HEK293 (cell line): ENCODE results near the gene CIITA.

Experiments
- CTCF ChIA-PET: fragments of 350-600 bp; formaldehyde crosslinking; extraction: SDS; loops from one replicate; lab custom pipeline; 2021; ENCODE audit warnings: antibody characterized with exemption; lab: Yijun Ruan, JAX
- POLR2A ChIA-PET: fragments of 300-600 bp; formaldehyde crosslinking; extraction: SDS; loops from one replicate; lab custom pipeline; 2020; ENCODE audit warnings: antibody characterized with exemption, inconsistent platforms; lab: Yijun Ruan, JAX
- H3K27ac ChIP-seq: fragments of 200-500 bp; sonication (Bioruptor generic); 2 replicates; pipeline ENCODE4 v1.5.1; 2014; ENCODE audit warnings: low read depth, low read length, control low read depth, inconsistent platforms; ENCODE audit errors: extremely low read depth
- H3K36me3 ChIP-seq, 2 experiments: fragments of 200-500 bp in 1 of 2; sonication (Bioruptor generic) in 1 of 2; 1 replicate in 1 of 2; 2 replicates in 1 of 2; pipeline ENCODE4 v1.5.1; 2014 to 2017; ENCODE audit warnings: inconsistent platforms in 2 of 2, low read length in 2 of 2; ENCODE audit not compliant: control insufficient read depth in 2 of 2, insufficient read depth in 1 of 2
- H3K4me1 ChIP-seq: fragments of 200-500 bp; sonication (Bioruptor generic); 2 replicates; pipeline ENCODE4 v1.5.1; 2014; ENCODE audit warnings: mild to moderate bottlenecking, low read length, inconsistent platforms; ENCODE audit not compliant: control insufficient read depth, insufficient read depth
- H3K4me3 ChIP-seq: 2 replicates; pipeline ENCODE4 v1.5.1; 2011; ENCODE audit warnings: low read depth, mild to moderate bottlenecking, control low read depth, low read length, moderate library complexity
- H3K9me3 ChIP-seq: fragments of 200-500 bp; sonication (Bioruptor generic); 2 replicates; pipeline ENCODE4 v1.5.1; 2014; ENCODE audit warnings: low read depth, low read length, inconsistent platforms; ENCODE audit not compliant: control insufficient read depth, insufficient read depth
- GLI4 ChIP-seq: fragments of 450-650 bp; formaldehyde crosslinking; IDR thresholded peaks from 2 replicates; pipeline ENCODE4 v1.5.1; 2016; ENCODE audit warnings: missing biosample characterization, missing genetic modification characterization
- HOXA7 ChIP-seq: sonication (generic); formaldehyde crosslinking; IDR thresholded peaks from 2 replicates; pipeline ENCODE4 v1.8.1; 2022; ENCODE audit warnings: missing genetic modification reagents, borderline replicate concordance
- KLF9 ChIP-seq: fragments of 450-650 bp; formaldehyde crosslinking; IDR thresholded peaks from 2 replicates; pipeline ENCODE4 v1.5.1; 2016; ENCODE audit warnings: missing biosample characterization, missing genetic modification characterization, low read depth
- PATZ1 ChIP-seq: fragments of 450-650 bp; formaldehyde crosslinking; IDR thresholded peaks from 2 replicates; pipeline ENCODE4 v1.5.1; 2016; ENCODE audit warnings: missing biosample characterization, missing genetic modification characterization
- SP2 ChIP-seq: fragments of 450-650 bp; formaldehyde crosslinking; IDR thresholded peaks from 2 replicates; pipeline ENCODE4 v1.5.1; 2016; ENCODE audit warnings: missing biosample characterization, missing genetic modification characterization
- ZFP37 ChIP-seq: fragments of 450-650 bp; formaldehyde crosslinking; IDR thresholded peaks from 2 replicates; pipeline ENCODE4 v1.5.1; 2016; ENCODE audit warnings: missing biosample characterization, missing genetic modification characterization
- ZNF121 ChIP-seq: fragments of 450-650 bp; formaldehyde crosslinking; IDR thresholded peaks from 2 replicates; pipeline ENCODE4 v1.5.1; 2016; ENCODE audit warnings: missing biosample characterization, missing genetic modification characterization
- ZNF140 ChIP-seq: fragments of 450-650 bp; formaldehyde crosslinking; IDR thresholded peaks from 2 replicates; pipeline ENCODE4 v1.5.1; 2016; ENCODE audit warnings: missing biosample characterization, missing genetic modification characterization
- ZNF174 ChIP-seq: fragments of 450-650 bp; formaldehyde crosslinking; IDR thresholded peaks from 2 replicates; pipeline ENCODE4 v1.5.0; 2017; ENCODE audit warnings: missing biosample characterization, mild to moderate bottlenecking, missing genetic modification characterization
- ZNF175 ChIP-seq: fragments of 450-650 bp; formaldehyde crosslinking; IDR thresholded peaks from 2 replicates; pipeline ENCODE4 v1.5.1; 2016; ENCODE audit warnings: missing biosample characterization, missing genetic modification characterization
- ZNF211 ChIP-seq: fragments of 450-650 bp; formaldehyde crosslinking; IDR thresholded peaks from 2 replicates; pipeline ENCODE4 v1.5.1; 2016; ENCODE audit warnings: low read depth, missing biosample characterization, missing genetic modification characterization
- ZNF221 ChIP-seq: fragments of 450-650 bp; formaldehyde crosslinking; IDR thresholded peaks from 2 replicates; pipeline ENCODE4 v1.5.1; 2017; ENCODE audit warnings: missing biosample characterization, missing genetic modification characterization, borderline replicate concordance
- ZNF274 ChIP-seq, 2 experiments: fragments of 200-500 bp in 1 of 2; fragments of 450-650 bp in 1 of 2; sonication (Bioruptor generic) in 1 of 2; formaldehyde crosslinking in 1 of 2; IDR thresholded peaks; 2 replicates each; pipeline versions ENCODE4 v1.5.1 to v1.6.1; 2014 to 2016; ENCODE audit warnings: borderline replicate concordance in 1 of 2, inconsistent platforms in 1 of 2, low read length in 1 of 2, missing biosample characterization in 1 of 2, missing genetic modification characterization in 1 of 2
- ZNF341 ChIP-seq: fragments of 450-650 bp; formaldehyde crosslinking; IDR thresholded peaks from 2 replicates; pipeline ENCODE4; 2016; ENCODE audit warnings: low read depth, missing biosample characterization, missing genetic modification characterization
- ZNF354C ChIP-seq: fragments of 450-650 bp; formaldehyde crosslinking; IDR thresholded peaks from 2 replicates; pipeline ENCODE4 v1.5.1; 2016; ENCODE audit warnings: missing biosample characterization, missing genetic modification characterization, low read depth, borderline replicate concordance
- ZNF501 ChIP-seq: fragments of 450-650 bp; formaldehyde crosslinking; IDR thresholded peaks from 2 replicates; pipeline ENCODE4 v1.5.1; 2016; ENCODE audit warnings: missing biosample characterization, missing genetic modification characterization
- ZNF514 ChIP-seq: fragments of 450-650 bp; formaldehyde crosslinking; IDR thresholded peaks from 2 replicates; pipeline ENCODE4 v1.5.1; 2016; ENCODE audit warnings: missing biosample characterization, missing genetic modification characterization
- ZNF529 ChIP-seq: fragments of 450-650 bp; formaldehyde crosslinking; IDR thresholded peaks from 2 replicates; pipeline ENCODE4 v1.5.1; 2017; ENCODE audit warnings: missing genetic modification characterization, missing biosample characterization; ENCODE audit not compliant: insufficient replicate concordance
- ZNF549 ChIP-seq: fragments of 450-650 bp; IDR thresholded peaks from 2 replicates; pipeline ENCODE4 v1.5.1; 2018; ENCODE audit warnings: missing biosample characterization, missing genetic modification characterization, mild to moderate bottlenecking, inconsistent platforms, moderate library complexity
- ZNF623 ChIP-seq: fragments of 450-650 bp; formaldehyde crosslinking; IDR thresholded peaks from 2 replicates; pipeline ENCODE4 v1.5.1; 2016; ENCODE audit warnings: missing biosample characterization, missing genetic modification characterization
- ZNF664 ChIP-seq: fragments of 450-650 bp; formaldehyde crosslinking; IDR thresholded peaks from 2 replicates; pipeline ENCODE4 v1.5.1; 2016; ENCODE audit warnings: missing biosample characterization, missing genetic modification characterization
- ZNF677 ChIP-seq: fragments of 450-650 bp; IDR thresholded peaks from 2 replicates; pipeline ENCODE4 v1.5.0; 2018; ENCODE audit warnings: missing biosample characterization, mild to moderate bottlenecking, missing genetic modification characterization, moderate library complexity
- ZNF785 ChIP-seq: fragments of 450-650 bp; formaldehyde crosslinking; IDR thresholded peaks from 2 replicates; pipeline ENCODE4 v1.5.1; 2016; ENCODE audit warnings: missing biosample characterization, missing genetic modification characterization
- TF ChIP-seq, protein P1 (sequence below): fragments of 450-650 bp; formaldehyde crosslinking; optimal IDR thresholded peaks from 2 replicates; pipeline ENCODE3; 2016; ENCODE audit warnings: missing biosample characterization, mild to moderate bottlenecking, missing genetic modification characterization
- TF ChIP-seq, protein P2 (sequence below): fragments of 450-650 bp; formaldehyde crosslinking; IDR thresholded peaks from 2 replicates; pipeline ENCODE4 v1.5.1; 2016; ENCODE audit warnings: missing biosample characterization, missing genetic modification characterization
- TF ChIP-seq, protein P3 (sequence below): fragments of 450-650 bp; formaldehyde crosslinking; IDR thresholded peaks from 2 replicates; pipeline ENCODE4 v1.5.1; 2016; ENCODE audit warnings: missing biosample characterization, missing genetic modification characterization

Gene CIITA

GRCh38 chr16:10906482-10906881 is 29.5 kb downstream of the CIITA start:
- Histone ChIP-seq H3K9me3 (no peaks in the 10 kb centered on the region), H3K27ac (no peak overlapping the region), H3K4me1 (no peaks in the 10 kb centered on the region), H3K4me3 (no peak overlapping the region), H3K36me3 (no peaks in the 10 kb centered on the region)
- TF ChIP-seq ZNF514 (no peak), ZNF664 (tag by site-specific recombination) (no peak)
- TF ChIP-seq, protein P1, sequence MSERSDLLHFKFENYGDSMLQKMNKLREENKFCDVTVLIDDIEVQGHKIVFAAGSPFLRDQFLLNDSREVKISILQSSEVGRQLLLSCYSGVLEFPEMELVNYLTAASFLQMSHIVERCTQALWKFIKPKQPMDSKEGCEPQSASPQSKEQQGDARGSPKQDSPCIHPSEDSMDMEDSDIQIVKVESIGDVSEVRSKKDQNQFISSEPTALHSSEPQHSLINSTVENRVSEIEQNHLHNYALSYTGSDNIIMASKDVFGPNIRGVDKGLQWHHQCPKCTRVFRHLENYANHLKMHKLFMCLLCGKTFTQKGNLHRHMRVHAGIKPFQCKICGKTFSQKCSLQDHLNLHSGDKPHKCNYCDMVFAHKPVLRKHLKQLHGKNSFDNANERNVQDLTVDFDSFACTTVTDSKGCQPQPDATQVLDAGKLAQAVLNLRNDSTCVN (tag by site-specific recombination), result no peak
- POLR2A ChIA-PET, result no interaction called here
- CTCF ChIA-PET, result no interaction called here

GRCh38 chr16:10906914-10907756 is 30.1 kb downstream of the CIITA start:
- Histone ChIP-seq H3K36me3 (no peaks in the 10 kb centered on the region), H3K4me1 (no peaks in the 10 kb centered on the region), H3K4me3 (no peak overlapping the region), H3K27ac (no peak overlapping the region), H3K9me3 (no peaks in the 10 kb centered on the region)
- POLR2A ChIA-PET, result no interaction called here
- TF ChIP-seq ZNF354C (tag by site-specific recombination) (no peak), ZNF785 (tag by site-specific recombination) (no peak), ZNF140 (tag by site-specific recombination) (no peak), GLI4 (no peak), ZNF274 (IDR thresholded peaks at IDR 0.05; ENCODE audit: low read length) (no peak), ZNF274 (tag by site-specific recombination; IDR thresholded peaks at IDR 0.05; ENCODE audit: borderline replicate concordance) (no peak), ZNF121 (tag by site-specific recombination) (no peak), PATZ1 (tag by site-specific recombination) (no peak), ZNF221 (no peak), ZFP37 (no peak), ZNF501 (no peak), ZNF211 (tag by site-specific recombination) (no peak), SP2 (tag by site-specific recombination) (no peak), ZNF529 (no peak), ZNF174 (tag by site-specific recombination) (no peak), KLF9 (tag by site-specific recombination) (no peak)
- CTCF ChIA-PET, result no interaction called here

GRCh38 chr16:10907757-10908045 is 30.7 kb downstream of the CIITA start:
- no peak overlapping the region for H3K27ac ChIP-seq
- no peaks in the 10 kb centered on the region for H3K4me1 ChIP-seq
- no peaks in the 10 kb centered on the region for H3K9me3 ChIP-seq
- CTCF ChIA-PET, result no interaction called here
- POLR2A ChIA-PET, result no interaction called here
- TF ChIP-seq ZNF623 (tag by site-specific recombination) (no peak), ZNF549 (tag by site-specific recombination) (no peak), ZNF341 (tag by site-specific recombination) (no peak), HOXA7 (no peak), ZNF140 (tag by site-specific recombination) (no peak), ZNF175 (tag by site-specific recombination) (no peak), ZNF677 (no peak)
- TF ChIP-seq, protein P2, sequence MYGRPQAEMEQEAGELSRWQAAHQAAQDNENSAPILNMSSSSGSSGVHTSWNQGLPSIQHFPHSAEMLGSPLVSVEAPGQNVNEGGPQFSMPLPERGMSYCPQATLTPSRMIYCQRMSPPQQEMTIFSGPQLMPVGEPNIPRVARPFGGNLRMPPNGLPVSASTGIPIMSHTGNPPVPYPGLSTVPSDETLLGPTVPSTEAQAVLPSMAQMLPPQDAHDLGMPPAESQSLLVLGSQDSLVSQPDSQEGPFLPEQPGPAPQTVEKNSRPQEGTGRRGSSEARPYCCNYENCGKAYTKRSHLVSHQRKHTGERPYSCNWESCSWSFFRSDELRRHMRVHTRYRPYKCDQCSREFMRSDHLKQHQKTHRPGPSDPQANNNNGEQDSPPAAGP (tag by site-specific recombination), result no peak
- TF ChIP-seq, protein P3, sequence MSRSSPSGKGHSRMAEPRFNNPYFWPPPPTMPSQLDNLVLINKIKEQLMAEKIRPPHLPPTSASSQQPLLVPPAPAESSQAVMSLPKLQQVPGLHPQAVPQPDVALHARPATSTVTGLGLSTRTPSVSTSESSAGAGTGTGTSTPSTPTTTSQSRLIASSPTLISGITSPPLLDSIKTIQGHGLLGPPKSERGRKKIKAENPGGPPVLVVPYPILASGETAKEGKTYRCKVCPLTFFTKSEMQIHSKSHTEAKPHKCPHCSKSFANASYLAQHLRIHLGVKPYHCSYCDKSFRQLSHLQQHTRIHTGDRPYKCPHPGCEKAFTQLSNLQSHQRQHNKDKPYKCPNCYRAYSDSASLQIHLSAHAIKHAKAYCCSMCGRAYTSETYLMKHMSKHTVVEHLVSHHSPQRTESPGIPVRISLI (tag by site-specific recombination), result no peak
- H3K4me3 ChIP-seq, result no peak overlapping the region
- no peaks in the 10 kb centered on the region for H3K36me3 ChIP-seq
